SU-DHL-6 (cell line): ENCODE results near the gene THG1L.

Experiments used
- H2AFZ ChIP-seq: fragments of 200-600 bp; sonication (generic); 2 replicates; pipeline ENCODE4 v1.6.1; 2014; ENCODE audit warnings: low read depth, mild to moderate bottlenecking, moderate library complexity, mixed read lengths, antibody characterized with exemption, low read length; ENCODE audit not compliant: severe bottlenecking
- H3F3A ChIP-seq: fragments of 200-600 bp; shearing (Covaris generic); 2 replicates; pipeline ENCODE4 v1.6.0; 2016; ENCODE audit warnings: antibody characterized with exemption, mild to moderate bottlenecking; ENCODE audit not compliant: insufficient read depth
- H3K27ac ChIP-seq: fragments of 200-600 bp; sonication (generic); 2 replicates; pipeline ENCODE4 v1.5.1; 2016; ENCODE audit warnings: low read depth, mild to moderate bottlenecking, low read length, moderate library complexity, mixed read lengths
- H3K27me3 ChIP-seq: fragments of 200-600 bp; sonication (generic), shearing (Covaris generic); 2 replicates; pipeline ENCODE4 v1.6.0; 2014; ENCODE audit warnings: mild to moderate bottlenecking, low read length
- H3K36me3 ChIP-seq: fragments of 200-600 bp; sonication (generic); 2 replicates; pipeline ENCODE4 v1.6.1; 2014; ENCODE audit warnings: mild to moderate bottlenecking, low read length, mixed read lengths
- H3K4me2 ChIP-seq: fragments of 300-600, 200-600 bp; shearing (Covaris generic), sonication (generic); 2 replicates; pipeline ENCODE4 v1.6.0; 2014; ENCODE audit warnings: low read length, low read depth, mild to moderate bottlenecking; ENCODE audit not compliant: poor library complexity, severe bottlenecking
- H3K4me3 ChIP-seq: fragments of 200-600 bp; sonication (generic); 2 replicates; pipeline ENCODE4 v1.5.1; 2014; ENCODE audit warnings: antibody characterized with exemption, low read length, mild to moderate bottlenecking, mixed read lengths; ENCODE audit not compliant: insufficient read depth, poor library complexity, severe bottlenecking
- H3K79me2 ChIP-seq: fragments of 200-600 bp; sonication (generic); 2 replicates; pipeline ENCODE4 v1.6.1; 2014; ENCODE audit warnings: mild to moderate bottlenecking, low read length, moderate library complexity; ENCODE audit not compliant: insufficient read depth
- H3K9ac ChIP-seq: fragments of 200-600 bp; sonication (generic); 2 replicates; pipeline ENCODE4 v1.7.0; 2014; ENCODE audit warnings: mild to moderate bottlenecking, low read length
- H3K9me2 ChIP-seq: fragments of 200-600 bp; sonication (generic); replicated peaks from 2 replicates; pipeline ENCODE4 v1.6.1; 2014; ENCODE audit warnings: low read length; ENCODE audit not compliant: insufficient read depth
- H3K9me3 ChIP-seq: fragments of 200-600 bp; sonication (generic); 2 replicates; pipeline ENCODE4 v1.6.1; 2014; ENCODE audit warnings: low read length, mixed read lengths; ENCODE audit not compliant: insufficient read depth
- H4K20me1 ChIP-seq: fragments of 200-600 bp; sonication (generic); 2 replicates; pipeline ENCODE4 v1.6.1; 2014; ENCODE audit warnings: low read depth, mild to moderate bottlenecking, antibody characterized with exemption, low read length, moderate library complexity, mixed read lengths
- CTCF ChIP-seq: fragments of 200-600 bp; sonication (generic); IDR thresholded peaks from one replicate; pipeline ENCODE4 v1.5.1; 2017; ENCODE audit warnings: antibody characterized with exemption, mild to moderate bottlenecking, low read length, moderate library complexity; ENCODE audit not compliant: insufficient read depth, poor library complexity, severe bottlenecking
- EZH2phosphoT487 ChIP-seq: fragments of 200-600 bp; sonication (generic), shearing (Covaris generic); conservative IDR thresholded peaks from 2 replicates; pipeline ENCODE4 v1.6.1; 2018; ENCODE audit warnings: mild to moderate bottlenecking, antibody characterized with exemption, low read length, moderate library complexity, mixed read lengths

Gene THG1L

GRCh38 chr5:157764531-157764930, 33.3 kb downstream of the THG1L start:
- H3K4me2 ChIP-seq = no peak overlapping the region
- no peaks in the 10 kb centered on the region for H4K20me1 ChIP-seq
- no peaks in the 10 kb centered on the region for H3K36me3 ChIP-seq
- no peaks in the 10 kb centered on the region for H3K9me2 ChIP-seq
- no peaks in the 10 kb centered on the region for H3K27me3 ChIP-seq
- no peak overlapping the region for H3K4me3 ChIP-seq
- H3K27ac ChIP-seq = no peak overlapping the region
- H2AFZ ChIP-seq = no peak overlapping the region
- no peaks in the 10 kb centered on the region for H3K9me3 ChIP-seq
- TF ChIP-seq EZH2phosphoT487 = no peak
- no peak for TF ChIP-seq CTCF
- no peaks in the 10 kb centered on the region for H3K79me2 ChIP-seq
- no peaks in the 10 kb centered on the region for H3F3A ChIP-seq
- H3K9ac ChIP-seq = no peak overlapping the region

- Histone ChIP-seq H3K9ac (no peak overlapping the region), H3F3A (no peaks in the 10 kb centered on the region), H3K27ac (no peak overlapping the region), H3K36me3 (no peaks in the 10 kb centered on the region), H3K4me3 (no peak overlapping the region), H3K9me2 (no peaks in the 10 kb centered on the region), H3K79me2 (no peaks in the 10 kb centered on the region), H3K27me3 (no peaks in the 10 kb centered on the region), H3K4me2 (no peak overlapping the region), H2AFZ (no peak overlapping the region), H4K20me1 (no peaks in the 10 kb centered on the region), H3K9me3 (no peaks in the 10 kb centered on the region)
- TF ChIP-seq EZH2phosphoT487 (no peak), CTCF (no peak)
Measured at GRCh38 chr5:157766442-157766841, 35.2 kb downstream of the THG1L start.

- no peak for TF ChIP-seq CTCF
- TF ChIP-seq EZH2phosphoT487 = no peak
- Histone ChIP-seq H3K36me3 (no peaks in the 10 kb centered on the region), H3K9me3 (no peaks in the 10 kb centered on the region), H3K27me3 (no peaks in the 10 kb centered on the region), H3K4me3 (no peak overlapping the region), H3K9me2 (no peaks in the 10 kb centered on the region), H3K9ac (no peak overlapping the region), H4K20me1 (no peaks in the 10 kb centered on the region), H2AFZ (no peak overlapping the region), H3K27ac (no peak overlapping the region), H3K79me2 (no peaks in the 10 kb centered on the region), H3F3A (no peaks in the 10 kb centered on the region), H3K4me2 (no peak overlapping the region)
Measured at GRCh38 chr5:157766902-157767301, 35.7 kb downstream of the THG1L start.
